CD4-positive, alpha-beta T cell treated with Interleukin-17A for 1 hour (primary cell): Measurements from ENCODE around the gene SLC1A2.

ENCODE experiments used
- DNase-seq: peaks from one replicate; pipeline ENCODE4 v3.0.0-alpha.2; 2020

SLC1A2 gene

DNA sequence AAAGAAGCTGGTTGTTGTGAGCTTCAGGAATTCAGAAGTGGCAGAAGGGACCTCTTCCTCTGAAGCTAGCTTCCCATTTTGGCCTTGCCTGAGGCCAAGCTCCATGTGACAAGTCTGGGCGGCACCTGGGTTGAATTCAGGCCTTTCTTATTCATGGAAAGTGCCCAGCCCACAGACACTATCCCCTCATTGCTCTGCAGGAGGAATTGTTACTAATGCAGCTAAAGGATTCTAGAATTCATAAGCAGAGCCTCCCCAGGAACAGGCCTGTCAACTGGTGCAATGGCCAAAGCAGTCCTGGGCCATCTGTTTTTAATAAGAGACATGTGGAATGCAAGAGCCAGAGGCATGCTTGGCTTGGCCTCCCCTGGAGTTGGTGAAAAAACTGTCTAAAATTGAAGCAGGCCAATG lies 71.4 kb downstream of the SLC1A2 start:
- DNase-seq, result no peak

- no peak for DNase-seq
Measured at GRCh38 chr11:35347173-35347878, 72.0 kb downstream of the SLC1A2 start.

GRCh38 chr11:35346472-35347156 lies 72.7 kb downstream of the SLC1A2 start:
- DNase-seq, result no peak

- DNase-seq, result no peak
Measured at GRCh38 chr11:35344681-35345574, 74.4 kb downstream of the SLC1A2 start.

DNA sequence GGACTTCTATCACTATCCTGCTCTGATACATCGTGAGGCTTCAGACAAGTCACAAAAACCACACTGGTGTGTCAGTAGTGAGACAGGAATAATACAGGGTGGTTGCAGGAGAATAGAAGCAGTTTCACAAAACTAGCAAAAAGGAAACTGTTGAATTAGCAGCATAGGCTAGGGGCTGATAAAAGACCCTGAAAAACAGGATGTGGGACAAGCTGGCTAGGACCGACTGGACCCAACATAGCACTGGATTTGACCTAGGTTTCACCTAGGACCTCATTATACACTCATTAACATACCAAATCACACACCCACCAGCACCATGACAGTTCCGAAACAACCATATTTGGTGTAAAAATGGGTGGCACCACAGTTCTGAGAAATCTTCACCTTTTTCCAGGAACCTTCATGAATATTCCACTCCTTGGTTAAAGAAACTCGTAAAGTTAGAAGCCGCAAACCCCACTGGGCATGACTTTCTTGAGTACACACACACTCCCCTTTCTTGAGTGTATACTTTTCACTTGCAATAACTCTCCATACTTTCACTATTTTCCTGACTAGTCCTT lies 76.2 kb downstream of the SLC1A2 start:
- DNase-seq, result peak; percentile 73

DNA sequence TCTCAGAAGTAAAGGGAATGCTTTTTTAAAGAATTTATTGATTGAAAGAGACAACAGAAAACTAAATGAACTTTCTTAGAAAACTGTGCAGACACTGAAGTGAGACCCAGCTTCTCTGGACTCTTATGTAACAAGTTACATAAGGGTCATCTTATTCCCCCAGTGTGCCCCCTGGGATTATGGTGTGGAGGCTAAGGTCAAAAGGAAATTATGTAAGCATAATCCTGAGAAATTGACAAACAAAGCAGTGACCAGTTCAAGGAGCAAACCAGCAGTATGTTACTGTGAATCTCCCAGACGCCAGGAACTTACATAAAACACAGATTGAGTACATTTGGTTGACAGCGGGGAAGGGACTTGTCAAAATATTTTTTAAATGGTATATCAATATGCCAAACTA lies 78.6 kb downstream of the SLC1A2 start:
- DNase-seq, result no peak

DNA sequence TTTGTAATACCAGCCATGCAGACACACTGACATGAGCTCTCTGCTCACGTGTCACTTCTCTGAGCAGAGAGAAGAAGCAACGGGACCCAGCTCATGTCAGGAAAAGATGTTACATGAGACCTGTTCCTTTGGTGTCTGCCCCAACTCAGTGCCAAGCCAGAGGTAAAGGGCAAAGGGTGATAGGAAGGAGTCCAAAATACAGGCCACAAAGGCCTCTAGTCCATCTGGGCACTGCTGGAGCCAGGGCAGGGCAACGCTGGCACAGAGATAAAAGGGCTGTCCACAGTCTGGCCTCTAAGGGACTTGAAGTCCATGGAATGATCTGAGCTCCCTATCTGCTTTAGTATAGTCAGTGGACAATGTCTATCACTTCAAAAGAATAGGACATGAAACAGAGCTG lies 79.3 kb downstream of the SLC1A2 start:
- DNase-seq, result no peak

GRCh38 chr11:35338921-35339320 lies 80.4 kb downstream of the SLC1A2 start:
- DNase-seq, result no peak

GRCh38 chr11:35337914-35338305 lies 81.4 kb downstream of the SLC1A2 start:
- DNase-seq, result no peak

GRCh38 chr11:35337136-35337913 lies 82.0 kb downstream of the SLC1A2 start:
- no peak for DNase-seq

- no peak for DNase-seq
Measured at GRCh38 chr11:35336726-35337125, 82.6 kb downstream of the SLC1A2 start.

DNA sequence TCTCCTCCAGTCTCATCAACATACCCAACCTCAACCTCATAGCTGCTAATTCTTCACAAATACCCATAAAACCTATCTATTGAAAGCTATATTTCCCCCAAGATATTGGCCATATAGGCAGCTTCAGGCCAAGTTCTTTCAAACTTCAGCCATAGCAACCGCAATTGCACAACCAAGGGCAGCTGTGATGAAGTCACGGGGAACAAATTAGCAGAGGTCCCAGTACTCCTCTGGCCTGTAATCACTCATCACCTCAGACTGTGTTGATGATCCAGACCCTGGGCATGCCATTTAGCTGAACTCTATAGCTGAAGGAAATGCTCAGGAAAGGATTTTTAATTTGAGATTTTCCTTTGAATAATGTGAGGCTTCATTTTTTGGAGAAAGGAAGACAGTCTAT lies 84.1 kb downstream of the SLC1A2 start:
- DNase-seq, result no peak

GRCh38 chr11:35334385-35335090 lies 84.8 kb downstream of the SLC1A2 start:
- peak; percentile 36 for DNase-seq

GRCh38 chr11:35332524-35332923 lies 86.8 kb downstream of the SLC1A2 start:
- no peak for DNase-seq

DNA sequence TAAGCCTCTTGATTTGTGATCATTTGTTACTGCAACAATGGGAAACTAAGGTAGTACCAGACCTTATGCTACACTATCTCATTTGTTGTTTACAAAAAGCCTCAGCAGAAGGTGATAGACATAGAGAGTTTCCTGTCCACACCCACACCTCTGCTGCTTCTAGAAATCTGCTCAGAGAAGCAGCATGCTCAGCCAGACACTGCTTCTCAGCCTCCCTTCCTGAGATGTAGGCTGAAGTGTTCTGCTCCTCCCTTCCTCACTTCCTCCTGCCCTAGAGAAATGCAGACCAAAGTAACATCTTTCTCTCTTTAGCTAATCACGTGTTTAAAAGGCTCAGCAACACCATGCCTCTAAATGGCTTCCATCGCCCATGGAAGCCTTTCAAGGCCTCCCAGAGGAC lies 88.4 kb downstream of the SLC1A2 start:
- DNase-seq, result peak; percentile 75

DNA sequence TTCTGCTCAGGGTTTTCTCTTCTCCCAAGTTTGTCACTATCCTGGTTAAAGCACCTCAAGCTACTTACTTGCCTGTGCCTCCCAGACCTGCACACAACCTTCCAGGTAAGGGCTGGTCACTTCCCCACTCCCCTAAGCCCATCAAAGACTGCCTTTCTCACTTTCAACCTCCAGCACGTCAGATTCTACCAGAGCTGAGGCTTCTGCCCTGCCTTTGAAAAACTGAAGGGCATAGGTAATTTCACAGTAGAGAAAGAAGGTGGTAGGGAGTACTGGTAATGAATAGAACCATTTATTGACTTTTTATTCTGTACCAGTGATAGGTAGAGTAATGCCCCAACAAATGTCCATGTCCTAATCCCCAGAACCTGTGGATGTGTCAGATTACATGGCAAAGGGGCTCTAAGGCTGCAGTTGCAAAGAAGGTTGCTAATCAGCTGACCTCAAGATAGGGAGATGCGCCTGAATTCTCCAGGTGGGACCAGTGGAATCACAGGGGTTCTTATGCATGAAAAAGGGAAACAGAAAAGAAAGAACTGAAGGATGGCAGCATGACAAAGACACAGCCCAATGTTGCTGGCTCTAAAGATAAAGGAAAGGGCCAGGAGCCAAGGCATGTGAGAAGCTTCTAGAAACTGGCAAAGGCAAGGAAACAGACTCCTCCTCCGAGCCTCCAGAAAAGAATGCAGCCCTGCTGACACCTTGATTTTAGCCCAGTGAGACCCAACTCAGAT lies 89.0 kb downstream of the SLC1A2 start:
- no peak for DNase-seq

DNA sequence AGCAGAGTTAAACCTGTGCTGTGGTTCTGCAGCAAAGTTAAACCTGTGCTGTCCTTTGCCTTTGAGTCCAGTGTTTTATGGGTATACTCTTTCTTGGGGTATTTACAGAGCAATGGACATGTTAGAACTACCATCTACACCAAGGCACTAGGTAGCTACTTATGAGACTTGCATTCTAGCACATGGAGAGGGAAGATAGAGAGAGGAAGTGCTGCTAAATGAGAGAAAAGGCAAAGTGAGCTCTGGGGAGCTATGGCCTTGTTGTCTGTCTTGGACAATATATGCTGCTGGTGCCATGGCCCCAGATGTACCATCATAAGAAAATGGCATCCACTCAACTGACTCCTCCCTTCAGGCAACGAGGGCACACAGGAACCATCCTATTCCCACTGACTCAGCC lies 91.5 kb downstream of the SLC1A2 start:
- DNase-seq, result no peak

DNA sequence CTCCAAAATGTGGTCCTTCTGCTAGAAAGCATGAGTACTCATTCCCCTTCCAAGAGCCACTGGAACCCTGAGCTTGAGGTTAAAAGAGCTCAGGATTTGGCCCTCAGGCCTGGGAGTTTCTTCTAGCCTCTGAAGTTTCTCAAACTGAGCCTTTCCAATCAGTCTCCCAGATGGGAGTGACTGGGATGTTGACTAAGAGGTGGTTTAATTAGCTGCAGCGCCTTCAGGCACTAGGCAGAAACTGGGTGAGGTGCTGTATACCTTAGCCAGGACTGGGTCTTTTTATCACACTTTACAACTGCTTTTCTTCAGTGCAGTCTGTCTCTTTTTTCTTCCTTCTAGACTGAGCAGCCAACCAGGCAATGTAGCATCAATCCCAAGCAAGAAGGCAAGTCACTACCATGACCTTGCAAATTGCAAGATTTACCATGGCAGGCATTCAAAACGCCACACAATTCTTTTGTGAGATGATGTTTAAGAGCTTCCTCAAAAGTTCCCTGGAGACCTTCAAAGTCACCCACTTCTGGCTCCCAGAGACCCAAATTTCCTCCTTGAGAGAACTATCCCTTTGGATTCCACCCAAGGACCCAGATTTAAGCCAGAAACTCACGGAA lies 93.0 kb downstream of the SLC1A2 start:
- DNase-seq, result no peak

- no peak for DNase-seq
Measured at GRCh38 chr11:35324981-35325380, 94.4 kb downstream of the SLC1A2 start.

DNA sequence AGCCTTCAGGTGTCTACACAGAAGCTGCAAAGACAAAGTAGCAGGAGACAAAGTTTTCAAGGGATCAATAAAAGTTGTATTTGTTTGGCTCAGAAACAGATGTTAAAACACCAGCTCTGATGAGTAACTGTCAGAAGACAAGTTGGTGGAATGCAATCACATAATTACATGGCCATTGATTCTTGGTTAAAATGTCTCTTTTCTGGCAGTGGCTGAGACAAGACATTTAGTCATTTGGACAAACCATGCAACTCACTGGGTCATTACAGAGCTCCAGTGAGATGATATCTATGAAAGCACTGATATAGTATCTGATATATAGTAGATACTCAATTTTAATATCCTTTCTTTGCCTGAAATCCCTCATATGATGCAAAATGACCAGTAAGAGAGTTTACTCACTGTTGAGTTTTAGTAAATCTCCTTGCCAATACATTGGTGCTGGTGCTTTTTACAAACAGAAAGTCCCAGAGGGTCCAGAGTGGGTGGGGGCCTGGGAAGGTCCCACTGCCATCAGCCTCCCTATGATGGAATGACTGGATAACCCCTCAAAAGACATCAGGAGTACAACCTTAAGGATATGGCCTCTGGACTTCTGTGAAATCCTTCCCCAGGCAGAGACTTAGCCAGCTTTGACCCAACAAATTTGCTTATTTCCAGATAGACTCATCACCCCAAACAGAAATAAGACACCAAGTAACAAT lies 95.0 kb downstream of the SLC1A2 start:
- no peak for DNase-seq
